Measurements from ENCODE around the gene TBXAS1. TPM values are rescaled to one million over a fixed set of nuclear protein-coding genes. Genes with fewer than 3 reads are reported as not detected.

Gene TBXAS1
- total and polyA plus RNA-seq, 8 donors = 0.74 to 18.4 (median 2.2) TPM

DNA sequence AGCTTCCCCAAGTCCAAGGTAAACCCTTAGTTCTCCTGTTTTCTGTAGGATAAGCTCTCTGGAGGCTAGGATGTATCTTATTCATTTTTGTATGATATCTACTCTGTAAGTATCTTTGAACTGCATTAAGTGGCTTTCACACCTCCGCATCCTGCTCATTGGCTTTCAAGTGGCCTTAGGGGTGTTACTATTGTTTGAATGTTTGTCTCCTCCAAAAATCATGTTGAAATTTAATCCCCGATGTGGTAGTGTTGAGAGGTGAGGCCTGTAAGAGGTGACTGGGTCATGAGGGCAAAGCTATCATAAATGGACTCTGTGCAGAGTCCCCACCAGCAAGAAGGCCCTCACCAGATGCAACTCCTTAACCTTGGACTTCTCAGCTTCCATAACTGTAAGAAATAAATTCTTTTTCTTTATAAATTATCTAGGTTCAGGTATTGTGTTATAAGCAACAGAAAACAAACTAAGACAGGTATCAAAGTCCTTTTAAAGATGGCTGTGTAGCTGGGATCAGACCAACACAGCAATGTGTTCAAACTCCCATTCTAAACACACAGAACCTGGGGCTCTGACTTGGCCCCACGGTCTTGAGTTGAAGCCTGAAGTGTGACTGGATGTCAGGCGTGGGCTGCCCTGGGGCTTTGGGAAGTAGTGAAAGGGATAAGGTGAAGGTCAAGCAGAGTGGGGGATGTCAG is 25.9 kb downstream of the TBXAS1 start:
- 80 to 82% methylated on average over 4 of the region's 4 CpGs for WGBS, 2 donors
- intact Hi-C loops (cut with DNase I) = no loop called here
- TF ChIP-seq, protein P1, sequence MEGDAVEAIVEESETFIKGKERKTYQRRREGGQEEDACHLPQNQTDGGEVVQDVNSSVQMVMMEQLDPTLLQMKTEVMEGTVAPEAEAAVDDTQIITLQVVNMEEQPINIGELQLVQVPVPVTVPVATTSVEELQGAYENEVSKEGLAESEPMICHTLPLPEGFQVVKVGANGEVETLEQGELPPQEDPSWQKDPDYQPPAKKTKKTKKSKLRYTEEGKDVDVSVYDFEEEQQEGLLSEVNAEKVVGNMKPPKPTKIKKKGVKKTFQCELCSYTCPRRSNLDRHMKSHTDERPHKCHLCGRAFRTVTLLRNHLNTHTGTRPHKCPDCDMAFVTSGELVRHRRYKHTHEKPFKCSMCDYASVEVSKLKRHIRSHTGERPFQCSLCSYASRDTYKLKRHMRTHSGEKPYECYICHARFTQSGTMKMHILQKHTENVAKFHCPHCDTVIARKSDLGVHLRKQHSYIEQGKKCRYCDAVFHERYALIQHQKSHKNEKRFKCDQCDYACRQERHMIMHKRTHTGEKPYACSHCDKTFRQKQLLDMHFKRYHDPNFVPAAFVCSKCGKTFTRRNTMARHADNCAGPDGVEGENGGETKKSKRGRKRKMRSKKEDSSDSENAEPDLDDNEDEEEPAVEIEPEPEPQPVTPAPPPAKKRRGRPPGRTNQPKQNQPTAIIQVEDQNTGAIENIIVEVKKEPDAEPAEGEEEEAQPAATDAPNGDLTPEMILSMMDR (IDR thresholded peaks at IDR 0.05) = no peak
- ATAC-seq = peak in 1 of 4 donors; percentile 8
- Histone ChIP-seq H3K4me3 (no peak overlapping the region), H3K9me3 (no peaks in the 10 kb centered on the region), H3K4me1 (no peaks in the 10 kb centered on the region), H3K27ac (no peak overlapping the region), H3K27me3 (no peaks in the 10 kb centered on the region), H3K36me3 (no peaks in the 10 kb centered on the region)
- DNase-seq = no peak
- no peak for FAIRE-seq

DNA sequence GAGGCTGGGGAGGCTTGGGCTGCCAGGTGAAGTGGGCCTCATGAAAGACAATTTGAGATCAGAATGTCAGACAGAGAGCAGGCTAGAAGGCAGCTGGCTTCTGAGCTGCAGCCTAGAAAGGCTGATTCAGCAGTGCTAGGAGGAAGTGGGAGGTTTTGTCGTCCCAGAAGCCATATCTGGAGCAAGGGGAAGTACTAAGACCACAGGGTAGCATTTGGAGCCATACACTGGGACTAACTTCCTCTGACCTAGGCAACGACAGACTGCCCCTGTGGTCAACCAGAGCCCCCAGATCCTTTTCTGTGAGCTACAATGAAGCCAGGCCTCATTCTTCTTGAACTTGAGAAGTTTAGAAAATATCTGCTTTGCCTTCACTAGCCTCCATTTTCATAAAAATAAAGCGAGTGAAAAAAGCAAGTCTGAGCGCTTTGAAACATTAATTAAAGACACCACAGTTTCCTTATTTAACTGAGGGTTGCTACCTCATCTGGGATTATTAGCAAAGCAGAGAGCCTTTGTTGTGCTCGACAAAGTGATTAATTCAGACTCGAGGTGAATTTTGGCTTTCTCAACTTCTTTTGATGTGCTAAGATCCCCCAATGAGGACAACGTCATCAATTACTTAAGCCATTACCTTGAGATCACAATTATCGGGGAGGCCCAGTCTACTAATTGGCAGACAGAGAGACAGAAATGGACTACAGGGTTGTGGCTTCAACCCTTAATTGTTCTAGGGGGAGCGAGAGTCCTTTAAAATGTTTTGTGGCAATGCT is 26.6 kb downstream of the TBXAS1 start:
- peak in 1 of 6 donors; percentile 35 for DNase-seq
- TF ChIP-seq, protein P1 (IDR thresholded peaks at IDR 0.05) = no peak
- intact Hi-C loops (cut with DNase I) = no loop called here
- no peak for FAIRE-seq
- H3K27ac ChIP-seq = peak overlapping the region in 1 of 4 donors; percentile 4
- no peaks in the 10 kb centered on the region for H3K27me3 ChIP-seq
- no peaks in the 10 kb centered on the region for H3K36me3 ChIP-seq
- no peaks in the 10 kb centered on the region for H3K4me1 ChIP-seq
- no peaks in the 10 kb centered on the region for H3K9me3 ChIP-seq
- H3K4me3 ChIP-seq = no peak overlapping the region
- 85 to 86% methylated on average over 9 of the region's 9 CpGs for WGBS, 2 donors
- ATAC-seq = peak in 3 of 4 donors; percentile 28 to 80 (median 78)

DNA sequence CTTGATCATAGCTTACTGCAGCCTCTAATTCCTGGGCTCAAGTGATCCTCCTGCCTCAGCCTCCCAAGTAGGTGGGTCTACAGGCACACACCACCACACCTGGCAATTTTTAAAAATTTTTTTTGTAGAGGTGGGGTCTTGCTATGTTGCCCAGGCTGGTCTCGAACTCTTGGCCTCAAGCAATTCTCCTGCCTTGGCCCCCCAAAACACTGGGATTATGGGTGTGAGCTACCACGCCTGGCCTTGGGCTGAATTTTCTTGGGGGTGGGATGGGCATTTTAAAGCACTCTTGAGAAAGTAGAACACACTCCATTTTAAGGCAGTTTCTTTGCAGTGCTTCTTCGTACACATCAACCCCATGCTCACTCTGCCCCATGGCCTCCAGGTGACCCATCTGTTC is 28.7 kb downstream of the TBXAS1 start:
- Histone ChIP-seq H3K4me1 (no peaks in the 10 kb centered on the region), H3K27ac (no peak overlapping the region), H3K4me3 (no peak overlapping the region), H3K9me3 (no peaks in the 10 kb centered on the region), H3K27me3 (no peaks in the 10 kb centered on the region), H3K36me3 (no peaks in the 10 kb centered on the region)
- no peak for FAIRE-seq
- no peak for ATAC-seq
- 83 to 90% methylated on average over 3 of the region's 3 CpGs for WGBS, 2 donors
- TF ChIP-seq, protein P1 (IDR thresholded peaks at IDR 0.05) = no peak
- DNase-seq = no peak
- intact Hi-C loops (cut with DNase I) = no loop called here

DNA sequence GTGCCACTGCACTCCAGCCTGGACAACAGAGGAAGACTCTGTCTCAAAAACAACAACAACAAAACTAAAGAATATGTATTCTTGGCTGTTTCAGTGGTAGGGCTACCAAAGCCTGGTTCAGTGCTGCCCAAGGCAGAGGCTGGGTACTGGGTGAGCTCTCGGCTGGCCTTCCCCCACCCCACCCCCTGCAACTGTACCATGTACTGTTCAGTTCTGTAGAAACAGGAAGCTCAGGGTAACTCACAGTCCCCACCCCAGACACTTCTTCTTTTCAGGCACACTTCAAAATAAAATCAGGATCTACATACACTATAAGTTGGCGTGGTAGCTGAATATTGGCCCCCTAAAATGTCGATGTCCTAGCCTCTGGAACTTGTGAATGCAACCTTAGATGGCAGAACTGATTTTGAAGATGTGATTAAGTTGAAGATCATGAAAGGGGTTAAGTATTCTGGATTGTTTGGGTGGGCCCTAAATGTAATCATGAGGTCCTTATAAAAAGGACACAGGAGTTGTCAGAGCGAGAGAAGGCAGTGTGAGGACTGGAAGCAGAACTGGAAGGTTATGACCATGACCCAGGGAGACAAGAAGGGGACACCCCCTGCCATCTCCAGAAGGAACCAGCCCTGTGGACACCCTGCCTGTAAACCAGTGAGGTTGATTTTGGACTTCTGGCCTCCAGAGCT is 31.2 kb downstream of the TBXAS1 start:
- no peaks in the 10 kb centered on the region for H3K36me3 ChIP-seq
- H3K9me3 ChIP-seq = no peaks in the 10 kb centered on the region
- intact Hi-C loops (cut with DNase I) = no loop called here
- no peaks in the 10 kb centered on the region for H3K4me1 ChIP-seq
- TF ChIP-seq, protein P1 (IDR thresholded peaks at IDR 0.05) = no peak
- WGBS, 2 donors = 66 to 83% methylated on average over 4 of the region's 4 CpGs
- no peak overlapping the region for H3K4me3 ChIP-seq
- H3K27ac ChIP-seq = no peak overlapping the region
- FAIRE-seq (no peak), DNase-seq (peak in 1 of 6 donors; percentile 40), ATAC-seq (peak in 3 of 4 donors; percentile 40 to 81 (median 64))
- H3K27me3 ChIP-seq = no peaks in the 10 kb centered on the region
